Activated CD4-positive, alpha-beta memory T cell treated with anti-CD3 and anti-CD28 coated beads, Interleukin-2, amount 10 ng/mL, durations not matched to agents 7 days and 5 days (primary cell): ENCODE data around the gene TPD52L2. TPM values are rescaled to one million over a fixed set of nuclear protein-coding genes. Genes with fewer than 3 reads are reported as not detected.

Source experiments
- CTCF ChIA-PET: fragments of 350-600 bp; sonication (Branson Sonifier 250); formaldehyde crosslinking; loops from one replicate; lab custom pipeline; 2021; ENCODE audit warnings: antibody characterized with exemption, inconsistent platforms; lab: Charles Lee
- POLR2A ChIA-PET: fragments of 350-600 bp; sonication (Branson Sonifier 250); formaldehyde crosslinking; loops from one replicate; lab custom pipeline; 2021; ENCODE audit warnings: antibody characterized with exemption; lab: Charles Lee
- DNase-seq: peaks from one replicate; pipeline ENCODE4 v3.0.0-alpha.2; 2020
- H3K27ac Mint-ChIP-seq: one replicate; pipeline ENCODE4 v1.8.0; 2021; ENCODE audit warnings: mild to moderate bottlenecking, mixed read lengths
- H3K27me3 Mint-ChIP-seq: one replicate; pipeline ENCODE4 v1.8.0; 2021; ENCODE audit warnings: mixed read lengths
- H3K36me3 Mint-ChIP-seq: one replicate; pipeline ENCODE4 v1.8.0; 2021; ENCODE audit warnings: low read depth, mixed read lengths
- H3K4me1 Mint-ChIP-seq: one replicate; pipeline ENCODE4 v1.8.0; 2021; ENCODE audit warnings: mixed read lengths
- H3K4me3 Mint-ChIP-seq: one replicate; pipeline ENCODE4 v1.8.0; 2021; ENCODE audit warnings: mild to moderate bottlenecking, mixed read lengths
- H3K9me3 Mint-ChIP-seq: one replicate; pipeline ENCODE4 v1.8.0; 2021; ENCODE audit warnings: mixed read lengths
- total RNA-seq, 2 experiments: library from RNA; stranded (reverse); gene quantifications; one replicate each; pipeline ENCODE4 v1.2.3, GENCODE V29; 2021

TPD52L2 gene
- total RNA-seq, 2 experiments from 2014 or later: 48.2 to 48.7 TPM

GRCh38 chr20:63854069-63854765 lies 10.9 kb upstream of the TPD52L2 start:
- DNase-seq: no peak
- ChIA-PET POLR2A (interaction anchor here (1.9 kb wide), 1 partner anchor 11 kb away, joined by 9 read pairs; the partner anchor contains the start of gene TPD52L2), CTCF (no interaction called here)
- H3K9me3 Mint-ChIP-seq: no peaks in the 10 kb centered on the region
- H3K36me3 Mint-ChIP-seq: no peaks in the 10 kb centered on the region
- peaks cover 22% of the 10 kb centered on the region for H3K4me1 Mint-ChIP-seq
- peaks cover 15% of the 10 kb centered on the region for H3K27me3 Mint-ChIP-seq
- no peak overlapping the region for H3K27ac Mint-ChIP-seq
- H3K4me3 Mint-ChIP-seq: no peak overlapping the region

DNA sequence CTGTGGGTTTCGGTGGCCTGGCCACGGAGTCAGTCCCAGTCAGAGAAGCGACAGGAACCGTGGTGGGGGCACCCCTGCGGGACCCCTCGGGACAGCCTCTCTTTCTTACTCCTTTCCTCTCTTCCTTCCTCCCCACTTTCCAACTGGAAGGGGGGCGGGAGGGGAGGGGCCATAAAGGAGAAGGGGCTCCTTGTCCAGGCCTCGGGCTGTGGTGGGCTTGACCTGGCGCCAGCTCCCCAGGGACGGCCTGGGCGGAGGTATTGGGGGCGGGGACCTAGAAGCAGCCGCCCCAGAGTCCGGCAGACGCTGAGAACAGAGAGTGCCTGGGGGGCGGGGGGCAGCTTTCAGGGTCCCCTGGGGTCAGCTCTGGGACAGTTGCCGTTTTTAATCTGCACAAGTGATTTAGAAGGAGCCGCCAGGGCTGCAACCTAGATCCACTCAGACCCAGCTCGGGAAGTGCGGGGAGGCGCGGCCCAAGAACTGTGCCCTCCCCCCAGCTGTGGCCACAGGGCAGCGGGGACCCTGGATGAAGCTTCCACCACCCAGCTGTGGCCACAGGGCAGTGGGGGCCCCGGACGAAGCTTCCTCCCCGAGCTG lies 10.2 kb upstream of the TPD52L2 start:
- ChIA-PET POLR2A (interaction anchor here (0.9 to 1.9 kb wide), 2 partner anchors 11 to 334 kb away, joined by 4 to 9 read pairs; partner anchors contain the start of genes PPDPF and TPD52L2), CTCF (interaction anchor here (0.6 kb wide), 1 partner anchor 1066 kb away, joined by 3 read pairs; no protein-coding TSS in a partner anchor)
- Mint-ChIP-seq H3K4me3 (no peak overlapping the region), H3K9me3 (no peaks in the 10 kb centered on the region), H3K27ac (no peak overlapping the region), H3K4me1 (peaks cover 27% of the 10 kb centered on the region), H3K36me3 (no peaks in the 10 kb centered on the region), H3K27me3 (peaks cover 15% of the 10 kb centered on the region)
- DNase-seq: no peak

DNA sequence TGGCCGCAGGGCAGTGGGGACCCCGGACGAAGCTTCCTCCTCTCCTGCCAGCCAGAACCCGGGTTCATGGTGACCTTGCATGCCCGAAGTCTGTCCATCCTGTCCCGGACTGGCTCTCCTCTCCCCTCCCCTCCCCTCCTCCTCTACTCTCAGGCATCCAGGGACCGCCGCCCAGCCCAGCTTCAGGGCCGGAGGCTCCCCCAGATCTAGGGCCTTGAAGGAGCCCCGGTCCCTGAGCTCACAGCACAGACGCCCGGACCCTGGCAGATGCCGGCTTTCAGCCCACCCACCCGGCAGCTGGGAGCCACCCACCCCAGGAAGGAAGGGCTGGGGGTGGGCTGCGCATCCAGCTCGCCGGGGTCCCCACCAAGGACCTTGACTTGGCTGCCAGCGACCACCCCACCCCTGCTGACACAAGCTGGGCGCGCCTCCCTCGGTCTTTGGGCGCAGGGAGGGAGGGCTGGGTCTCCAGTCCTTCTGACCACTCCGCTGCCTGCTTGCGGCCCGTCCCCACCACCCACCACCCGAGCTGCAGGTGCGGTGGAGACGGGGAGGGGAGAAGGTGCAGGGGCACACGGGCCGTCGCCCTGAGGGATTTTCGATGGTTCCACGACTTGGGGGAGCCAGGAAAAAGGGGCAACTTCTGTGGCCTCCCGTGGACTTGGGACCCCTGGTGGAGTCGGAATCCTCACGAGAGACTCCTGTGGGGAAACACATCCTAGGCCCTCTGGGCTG lies 9.5 kb upstream of the TPD52L2 start:
- Mint-ChIP-seq H3K36me3 (peaks cover 1% of the 10 kb centered on the region), H3K9me3 (no peaks in the 10 kb centered on the region), H3K27ac (no peak overlapping the region), H3K4me1 (peaks cover 25% of the 10 kb centered on the region), H3K27me3 (peaks cover 13% of the 10 kb centered on the region), H3K4me3 (no peak overlapping the region)
- ChIA-PET CTCF (interaction anchor here (0.6 kb wide), 1 partner anchor 1066 kb away, joined by 3 read pairs; no protein-coding TSS in a partner anchor), POLR2A (interaction anchor here (0.9 to 1.9 kb wide), 2 partner anchors 10 to 335 kb away, joined by 4 to 9 read pairs; partner anchors contain the start of genes PPDPF and TPD52L2)
- no peak for DNase-seq

DNA sequence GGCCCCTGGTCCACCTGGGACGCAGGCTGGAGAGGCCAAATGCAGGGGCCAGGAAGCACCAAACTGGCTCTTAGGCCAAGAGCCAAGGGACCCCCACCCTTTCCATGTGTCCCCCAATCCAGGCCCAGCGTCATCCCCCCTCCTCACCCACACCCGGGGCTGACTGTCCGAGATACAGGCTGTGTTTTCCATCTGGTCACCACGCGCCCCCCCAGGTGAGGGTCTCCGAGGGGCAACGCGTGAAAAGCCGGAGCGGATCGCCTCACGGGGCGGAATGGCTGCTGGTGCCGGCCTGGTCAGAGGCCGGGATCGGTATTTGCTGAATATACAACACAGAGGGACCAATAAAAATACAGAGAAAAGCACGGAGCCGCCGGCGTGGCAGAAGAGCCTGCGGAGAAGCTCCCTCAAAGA lies 9.0 kb upstream of the TPD52L2 start:
- H3K4me3 Mint-ChIP-seq: no peak overlapping the region
- no peak overlapping the region for H3K27ac Mint-ChIP-seq
- H3K4me1 Mint-ChIP-seq: peaks cover 20% of the 10 kb centered on the region
- CTCF ChIA-PET: no interaction called here
- peaks cover 7% of the 10 kb centered on the region for H3K27me3 Mint-ChIP-seq
- POLR2A ChIA-PET: no interaction called here
- H3K9me3 Mint-ChIP-seq: no peaks in the 10 kb centered on the region
- DNase-seq: no peak
- H3K36me3 Mint-ChIP-seq: peaks cover 7% of the 10 kb centered on the region

GRCh38 chr20:63857764-63858392 lies 7.2 kb upstream of the TPD52L2 start:
- Mint-ChIP-seq H3K4me3 (no peak overlapping the region), H3K27ac (no peak overlapping the region)
- CTCF ChIA-PET: no interaction called here

DNA sequence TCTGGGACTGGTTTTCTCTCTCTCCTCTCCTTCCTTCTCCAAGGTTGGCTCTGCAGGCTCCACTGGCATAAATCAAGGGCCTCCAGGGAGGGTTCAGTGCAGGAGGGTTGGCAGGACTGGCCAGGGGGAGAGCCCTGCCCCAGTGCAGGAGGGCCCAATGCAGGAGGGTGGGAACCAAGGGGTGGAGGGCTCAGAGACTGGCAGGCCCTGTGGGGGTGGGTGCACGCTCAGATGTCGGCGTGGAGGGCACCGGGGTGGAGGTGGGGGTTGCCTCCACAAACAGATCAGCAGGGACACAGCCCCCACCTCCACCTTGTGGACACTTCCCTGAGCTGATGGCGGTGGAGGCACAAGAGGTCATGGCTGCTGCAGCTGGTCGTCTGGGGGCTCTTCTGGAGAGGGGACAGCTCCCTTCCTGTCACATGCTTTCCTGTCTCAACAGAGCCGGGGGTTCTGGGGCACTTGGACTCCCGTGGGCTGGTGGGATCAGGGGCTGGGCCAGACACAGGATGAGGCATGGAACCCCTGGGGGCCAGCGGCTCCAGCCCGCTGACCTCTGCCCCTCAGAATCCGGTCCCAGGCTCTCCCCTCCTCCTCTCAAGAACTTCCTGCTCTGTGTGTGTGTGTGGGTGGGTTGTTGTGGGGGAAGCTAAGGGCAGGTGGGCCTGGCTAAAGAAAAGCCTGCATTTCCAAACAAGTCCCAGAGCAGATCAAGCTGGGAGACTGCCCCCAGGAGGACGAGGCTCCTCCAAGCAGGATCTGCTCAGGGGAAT lies 6.5 kb upstream of the TPD52L2 start:
- H3K9me3 Mint-ChIP-seq: no peaks in the 10 kb centered on the region
- H3K4me1 Mint-ChIP-seq: peaks cover 23% of the 10 kb centered on the region
- peaks cover 14% of the 10 kb centered on the region for H3K36me3 Mint-ChIP-seq
- POLR2A ChIA-PET: interaction anchor here (1.1 to 1.3 kb wide), 2 partner anchors 11 to 75 kb away, joined by 3 to 4 read pairs; no protein-coding TSS in a partner anchor
- CTCF ChIA-PET: no interaction called here
- no peak overlapping the region for H3K27ac Mint-ChIP-seq
- DNase-seq: no peak
- H3K27me3 Mint-ChIP-seq: no peaks in the 10 kb centered on the region
- H3K4me3 Mint-ChIP-seq: no peak overlapping the region

More at GRCh38 chr20:63857764-63858392, 7.2 kb upstream of the TPD52L2 start:
- POLR2A ChIA-PET: interaction anchor here (1.1 to 1.3 kb wide), 2 partner anchors 10 to 74 kb away, joined by 3 to 4 read pairs; no protein-coding TSS in a partner anchor
- Mint-ChIP-seq H3K27me3 (no peaks in the 10 kb centered on the region), H3K4me1 (peaks cover 16% of the 10 kb centered on the region), H3K9me3 (no peaks in the 10 kb centered on the region), H3K36me3 (peaks cover 7% of the 10 kb centered on the region)
- no peak for DNase-seq

GRCh38 chr20:63859166-63859699 lies 5.8 kb upstream of the TPD52L2 start:
- POLR2A ChIA-PET: no interaction called here
- Mint-ChIP-seq H3K36me3 (peaks cover 19% of the 10 kb centered on the region), H3K27me3 (no peaks in the 10 kb centered on the region), H3K9me3 (no peaks in the 10 kb centered on the region), H3K4me1 (peaks cover 29% of the 10 kb centered on the region), H3K27ac (no peak overlapping the region), H3K4me3 (no peak overlapping the region)
- DNase-seq: no peak
- CTCF ChIA-PET: no interaction called here

- H3K36me3 Mint-ChIP-seq: peaks cover 19% of the 10 kb centered on the region
These were observed 4.6 kb upstream of the TPD52L2 start for GRCh38 chr20:63860325-63861051.

DNA sequence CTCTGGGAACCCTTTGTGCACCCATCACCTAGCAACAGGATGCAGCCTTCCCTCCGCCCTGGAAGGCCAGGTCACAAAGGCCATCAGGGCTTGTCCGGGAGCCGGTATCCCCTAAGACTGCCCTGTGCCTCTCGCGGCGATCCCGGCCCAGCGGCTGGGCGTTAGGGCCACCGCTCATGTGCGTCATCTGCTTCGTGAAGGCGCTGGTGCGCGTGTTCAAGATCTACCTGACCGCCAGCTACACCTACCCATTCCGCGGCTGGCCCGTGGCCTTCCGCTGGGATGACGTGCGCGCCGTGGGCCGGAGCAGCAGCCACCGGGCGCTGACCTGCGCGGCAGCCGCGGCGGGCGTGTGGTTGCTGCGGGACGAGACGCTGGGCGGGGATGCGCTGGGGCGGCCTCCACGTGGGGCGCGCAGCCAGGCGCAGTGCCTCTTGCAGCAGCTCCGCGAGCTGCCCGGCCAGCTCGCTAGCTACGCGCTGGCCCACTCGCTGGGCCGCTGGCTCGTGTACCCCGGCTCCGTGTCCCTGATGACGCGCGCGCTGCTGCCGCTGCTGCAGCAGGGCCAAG lies 3.6 kb upstream of the TPD52L2 start, which contains the start of gene ABHD16B:
Gene ABHD16B (plus strand): TSS at position 134 of the 570 bp plus-strand sequence. CDS start 43 bp downstream, at position 177.
- H3K9me3 Mint-ChIP-seq: no peaks in the 10 kb centered on the region
- CTCF ChIA-PET: no interaction called here
- H3K36me3 Mint-ChIP-seq: peaks cover 19% of the 10 kb centered on the region
- POLR2A ChIA-PET: interaction anchor here (1.3 kb wide), 1 partner anchor 34 kb away, joined by 3 read pairs; no protein-coding TSS in a partner anchor
- H3K27me3 Mint-ChIP-seq: no peaks in the 10 kb centered on the region
- H3K27ac Mint-ChIP-seq: no peak within 1 kb of the TSS
- DNase-seq: no peak
- H3K4me3 Mint-ChIP-seq: no peak within 1 kb of the TSS
- H3K4me1 Mint-ChIP-seq: peaks cover 39% of the 10 kb centered on the region

More at GRCh38 chr20:63860325-63861051, 4.6 kb upstream of the TPD52L2 start:
- Mint-ChIP-seq H3K27ac (no peak overlapping the region), H3K9me3 (no peaks in the 10 kb centered on the region), H3K4me3 (no peak overlapping the region), H3K4me1 (peaks cover 31% of the 10 kb centered on the region), H3K27me3 (no peaks in the 10 kb centered on the region)
- DNase-seq: no peak
- POLR2A ChIA-PET: no interaction called here
- CTCF ChIA-PET: no interaction called here

- Mint-ChIP-seq H3K4me1 (peaks cover 41% of the 10 kb centered on the region), H3K9me3 (no peaks in the 10 kb centered on the region), H3K27me3 (no peaks in the 10 kb centered on the region), H3K27ac (no peak overlapping the region), H3K4me3 (no peak overlapping the region), H3K36me3 (peaks cover 19% of the 10 kb centered on the region)
- no peak for DNase-seq
- ChIA-PET CTCF (interaction anchor here (3.8 kb wide), 1 partner anchor 324 kb away, joined by 24 read pairs; the partner anchor contains the start of gene PTK6), POLR2A (interaction anchor here (1.3 kb wide), 1 partner anchor 33 kb away, joined by 3 read pairs; no protein-coding TSS in a partner anchor)
These were observed 2.8 kb upstream of the TPD52L2 start for GRCh38 chr20:63861981-63862901.
